ENCODE results near the gene ZNF451.

The ZNF451 gene

GRCh38 chr6:57205550-57206328 is 115.8 kb downstream of the ZNF451 start:
- no peak overlapping the region for H3K18ac ChIP-seq (ENCODE audit: low read length)
- H2BK15ac ChIP-seq (ENCODE audit: low read length): no peak overlapping the region
- H4K8ac ChIP-seq (ENCODE audit: low read depth, low read length): no peak overlapping the region
- H2BK12ac ChIP-seq (ENCODE audit: low read length): no peak overlapping the region
- H3K27ac ChIP-seq (replicated peaks; ENCODE audit: low read length): no peak overlapping the region
- H3K27me3 ChIP-seq (ENCODE audit: control insufficient read depth in 3 of 3, insufficient read depth in 3 of 3, low read depth in 1 of 3, low read length in 3 of 3): no peaks in the 10 kb centered on the region
- H3K4ac ChIP-seq (ENCODE audit: low read length): no peak overlapping the region
- no peak overlapping the region for H2BK5ac ChIP-seq (ENCODE audit: low read length)
- no peak overlapping the region for H2BK120ac ChIP-seq (ENCODE audit: low read depth, low read length)
- peaks cover 4 to 5% of the 10 kb centered on the region in 2 donors for H3K4me1 ChIP-seq (ENCODE audit: control insufficient read depth in 2 of 2, insufficient read depth in 1 of 2, low read depth in 1 of 2, low read length in 2 of 2)
- no CpG with 5 or more reads among the region's 7 CpGs for WGBS, 2 donors (ENCODE audit: extremely low coverage in 2 of 2, insufficient read length in 2 of 2, insufficient replicate concordance in 1 of 2)
- no peak overlapping the region for H3K9ac ChIP-seq (ENCODE audit: low read depth, low read length, poor library complexity)
- H4K91ac ChIP-seq (ENCODE audit: low read depth, low read length, poor library complexity): no peak overlapping the region
- no peak overlapping the region for H2AK5ac ChIP-seq (ENCODE audit: low read depth, low read length)
- no peak overlapping the region for H3K23ac ChIP-seq (ENCODE audit: low read depth, low read length, poor library complexity)
- no peak overlapping the region for H2AFZ ChIP-seq (ENCODE audit: low read length)
- no peak overlapping the region for H3K4me2 ChIP-seq (ENCODE audit: insufficient read depth, low read length, poor library complexity, severe bottlenecking)
- DNase-seq (ENCODE audit: low spot score): no peak
- no peaks in the 10 kb centered on the region for H3K9me3 ChIP-seq (replicated peaks in 1 of 2; ENCODE audit: control insufficient read depth in 2 of 2, insufficient read depth in 1 of 2, low read depth in 1 of 2, low read length in 2 of 2)
- H3K4me3 ChIP-seq (ENCODE audit: low read length in 2 of 2): no peak overlapping the region
- H3K79me1 ChIP-seq (ENCODE audit: low read depth, low read length): no peaks in the 10 kb centered on the region
- peaks cover 0 to 21% of the 10 kb centered on the region in 2 donors for H3K36me3 ChIP-seq (replicated peaks in 1 of 2; ENCODE audit: control insufficient read depth in 2 of 2, insufficient read depth in 2 of 2, low read length in 2 of 2)
- H3K14ac ChIP-seq (ENCODE audit: low read length): no peak overlapping the region

- Histone ChIP-seq H3K27me3 (ENCODE audit: control insufficient read depth in 3 of 3, insufficient read depth in 3 of 3, low read depth in 1 of 3, low read length in 3 of 3) (no peaks in the 10 kb centered on the region), H3K4me2 (ENCODE audit: insufficient read depth, low read length, poor library complexity, severe bottlenecking) (no peak overlapping the region), H2AFZ (ENCODE audit: low read length) (no peak overlapping the region), H2AK5ac (ENCODE audit: low read depth, low read length) (no peak overlapping the region), H4K91ac (ENCODE audit: low read depth, low read length, poor library complexity) (no peak overlapping the region), H2BK5ac (ENCODE audit: low read length) (no peak overlapping the region), H3K9ac (ENCODE audit: low read depth, low read length, poor library complexity) (no peak overlapping the region), H2BK120ac (ENCODE audit: low read depth, low read length) (no peak overlapping the region), H3K79me1 (ENCODE audit: low read depth, low read length) (no peaks in the 10 kb centered on the region), H2BK12ac (ENCODE audit: low read length) (no peak overlapping the region), H3K23ac (ENCODE audit: low read depth, low read length, poor library complexity) (no peak overlapping the region), H2BK15ac (ENCODE audit: low read length) (no peak overlapping the region), H3K4me1 (ENCODE audit: control insufficient read depth in 2 of 2, insufficient read depth in 1 of 2, low read depth in 1 of 2, low read length in 2 of 2) (peaks cover 4 to 5% of the 10 kb centered on the region in 2 donors), H3K27ac (replicated peaks; ENCODE audit: low read length) (no peak overlapping the region), H3K36me3 (replicated peaks in 1 of 2; ENCODE audit: control insufficient read depth in 2 of 2, insufficient read depth in 2 of 2, low read length in 2 of 2) (peaks cover 0 to 21% of the 10 kb centered on the region in 2 donors), H4K8ac (ENCODE audit: low read depth, low read length) (no peak overlapping the region), H3K18ac (ENCODE audit: low read length) (no peak overlapping the region), H3K4ac (ENCODE audit: low read length) (no peak overlapping the region), H3K14ac (ENCODE audit: low read length) (no peak overlapping the region), H3K9me3 (replicated peaks in 1 of 2; ENCODE audit: control insufficient read depth in 2 of 2, insufficient read depth in 1 of 2, low read depth in 1 of 2, low read length in 2 of 2) (no peaks in the 10 kb centered on the region), H3K4me3 (ENCODE audit: low read length in 2 of 2) (no peak overlapping the region)
- no peak for DNase-seq (ENCODE audit: low spot score)
- no CpG with 5 or more reads among the region's 2 CpGs for WGBS, 2 donors (ENCODE audit: extremely low coverage in 2 of 2, insufficient read length in 2 of 2, insufficient replicate concordance in 1 of 2)
Measured at GRCh38 chr6:57207141-57207540, 117.2 kb downstream of the ZNF451 start.

GRCh38 chr6:57207872-57208271 is 117.9 kb downstream of the ZNF451 start:
- Histone ChIP-seq H2BK5ac (ENCODE audit: low read length) (no peak overlapping the region), H3K27me3 (ENCODE audit: control insufficient read depth in 3 of 3, insufficient read depth in 3 of 3, low read depth in 1 of 3, low read length in 3 of 3) (no peaks in the 10 kb centered on the region), H3K27ac (replicated peaks; ENCODE audit: low read length) (no peak overlapping the region)

GRCh38 chr6:57209030-57209429 is 119.0 kb downstream of the ZNF451 start:
- Histone ChIP-seq H3K9ac (ENCODE audit: low read depth, low read length, poor library complexity) (no peak overlapping the region), H3K4me1 (ENCODE audit: control insufficient read depth in 2 of 2, insufficient read depth in 1 of 2, low read depth in 1 of 2, low read length in 2 of 2) (peaks cover 2 to 4% of the 10 kb centered on the region in 2 donors), H3K4me3 (ENCODE audit: low read length in 2 of 2) (no peak overlapping the region), H2AK5ac (ENCODE audit: low read depth, low read length) (no peak overlapping the region), H2BK5ac (ENCODE audit: low read length) (no peak overlapping the region), H4K8ac (ENCODE audit: low read depth, low read length) (no peak overlapping the region), H3K4me2 (ENCODE audit: insufficient read depth, low read length, poor library complexity, severe bottlenecking) (no peak overlapping the region), H3K79me1 (ENCODE audit: low read depth, low read length) (peaks cover 3% of the 10 kb centered on the region), H3K27me3 (ENCODE audit: control insufficient read depth in 3 of 3, insufficient read depth in 3 of 3, low read depth in 1 of 3, low read length in 3 of 3) (no peaks in the 10 kb centered on the region), H3K23ac (ENCODE audit: low read depth, low read length, poor library complexity) (no peak overlapping the region), H3K9me3 (replicated peaks in 1 of 2; ENCODE audit: control insufficient read depth in 2 of 2, insufficient read depth in 1 of 2, low read depth in 1 of 2, low read length in 2 of 2) (no peaks in the 10 kb centered on the region), H2AFZ (ENCODE audit: low read length) (no peak overlapping the region), H2BK12ac (ENCODE audit: low read length) (no peak overlapping the region), H3K4ac (ENCODE audit: low read length) (no peak overlapping the region), H2BK120ac (ENCODE audit: low read depth, low read length) (no peak overlapping the region), H3K27ac (replicated peaks; ENCODE audit: low read length) (no peak overlapping the region), H3K14ac (ENCODE audit: low read length) (no peak overlapping the region), H3K36me3 (replicated peaks in 1 of 2; ENCODE audit: control insufficient read depth in 2 of 2, insufficient read depth in 2 of 2, low read length in 2 of 2) (peaks cover 0 to 10% of the 10 kb centered on the region in 2 donors), H4K91ac (ENCODE audit: low read depth, low read length, poor library complexity) (no peak overlapping the region), H2BK15ac (ENCODE audit: low read length) (no peak overlapping the region), H3K18ac (ENCODE audit: low read length) (no peak overlapping the region)
- DNase-seq (ENCODE audit: low spot score): no peak

More at GRCh38 chr6:57207872-57208271, 117.9 kb downstream of the ZNF451 start:
- WGBS, 2 donors (ENCODE audit: extremely low coverage in 2 of 2, insufficient read length in 2 of 2, insufficient replicate concordance in 1 of 2): no CpG with 5 or more reads among the region's 4 CpGs
- Histone ChIP-seq H3K9me3 (replicated peaks in 1 of 2; ENCODE audit: control insufficient read depth in 2 of 2, insufficient read depth in 1 of 2, low read depth in 1 of 2, low read length in 2 of 2) (no peaks in the 10 kb centered on the region), H2AK5ac (ENCODE audit: low read depth, low read length) (no peak overlapping the region), H2BK15ac (ENCODE audit: low read length) (no peak overlapping the region), H3K36me3 (replicated peaks in 1 of 2; ENCODE audit: control insufficient read depth in 2 of 2, insufficient read depth in 2 of 2, low read length in 2 of 2) (peaks cover 0 to 16% of the 10 kb centered on the region in 2 donors), H2BK12ac (ENCODE audit: low read length) (no peak overlapping the region), H3K9ac (ENCODE audit: low read depth, low read length, poor library complexity) (no peak overlapping the region), H3K14ac (ENCODE audit: low read length) (no peak overlapping the region), H2BK120ac (ENCODE audit: low read depth, low read length) (no peak overlapping the region), H3K79me1 (ENCODE audit: low read depth, low read length) (peaks cover 2% of the 10 kb centered on the region), H3K4me2 (ENCODE audit: insufficient read depth, low read length, poor library complexity, severe bottlenecking) (no peak overlapping the region), H3K18ac (ENCODE audit: low read length) (no peak overlapping the region), H4K8ac (ENCODE audit: low read depth, low read length) (no peak overlapping the region), H4K91ac (ENCODE audit: low read depth, low read length, poor library complexity) (no peak overlapping the region), H3K4me1 (ENCODE audit: control insufficient read depth in 2 of 2, insufficient read depth in 1 of 2, low read depth in 1 of 2, low read length in 2 of 2) (peaks cover 2 to 4% of the 10 kb centered on the region in 2 donors), H2AFZ (ENCODE audit: low read length) (no peak overlapping the region), H3K4me3 (ENCODE audit: low read length in 2 of 2) (no peak overlapping the region), H3K23ac (ENCODE audit: low read depth, low read length, poor library complexity) (no peak overlapping the region), H3K4ac (ENCODE audit: low read length) (no peak overlapping the region)
- no peak for DNase-seq (ENCODE audit: low spot score)
